G401 (cell line): ENCODE data around the gene RAVER2. TPM values are rescaled to one million over a fixed set of nuclear protein-coding genes. Genes with fewer than 3 reads are reported as not detected.
A peak's percentile ranks its signal among the peaks of the same experiment; 100 is the strongest.
"Not testable (repeated sequence)": the region's sequence is repeated elsewhere in the genome, so short reads cannot be mapped to it uniquely, and the experiment has no call there.

Source experiments
- DNase-seq: peaks from one replicate; pipeline ENCODE4 v3.0.0-alpha.2; 2015; ENCODE audit warnings: low spot score
- in situ Hi-C: cut with HindIII; loops from 2 replicates; pipeline ENCODE4 v1.10.0; 2016; ENCODE audit warnings: low sequenced_read_pairs, mixed read lengths
- total RNA-seq: library from RNA; depleted of rRNA; stranded (reverse); fragments of >200 nt; shearing (Covaris generic); gene quantifications from 2 replicates; pipeline ENCODE4 v1.2.3, GENCODE V29; 2014

RAVER2 gene
- total RNA-seq, 1 experiment from 2014 or later: 21.2 TPM

- no peak for DNase-seq
- in situ Hi-C loops: no loop called here
These were observed 508 bp downstream of the RAVER2 start for GRCh38 chr1:64745181-64745985.

GRCh38 chr1:64745986-64746940, 1.4 kb downstream of the RAVER2 start:
- in situ Hi-C loops: no loop called here
- DNase-seq: peak; percentile 72

GRCh38 chr1:64748222-64748621, 3.3 kb downstream of the RAVER2 start:
- DNase-seq: peak; percentile 32
- in situ Hi-C loops: no loop called here

GRCh38 chr1:64748706-64749105, 3.8 kb downstream of the RAVER2 start:
- DNase-seq: peak; percentile 19
- in situ Hi-C loops: no loop called here

GRCh38 chr1:64750092-64750491, 5.2 kb downstream of the RAVER2 start:
- in situ Hi-C loops: no loop called here
- DNase-seq: no peak

GRCh38 chr1:64750875-64751274, 6.0 kb downstream of the RAVER2 start:
- no peak for DNase-seq
- in situ Hi-C loops: no loop called here

- in situ Hi-C loops: no loop called here
These were observed 9.3 kb downstream of the RAVER2 start for GRCh38 chr1:64754173-64754572.

GRCh38 chr1:64755361-64755760, 10.5 kb downstream of the RAVER2 start:
- DNase-seq: no peak
- in situ Hi-C loops: no loop called here

More at GRCh38 chr1:64754173-64754572, 9.3 kb downstream of the RAVER2 start:
- DNase-seq: no peak

GRCh38 chr1:64756770-64757169, 11.9 kb downstream of the RAVER2 start:
- DNase-seq: no peak
- in situ Hi-C loops: no loop called here

GRCh38 chr1:64757213-64757612, 12.3 kb downstream of the RAVER2 start:
- in situ Hi-C loops: no loop called here
- DNase-seq: no peak

GRCh38 chr1:64758233-64758632, 13.4 kb downstream of the RAVER2 start:
- DNase-seq: no peak
- in situ Hi-C loops: no loop called here

GRCh38 chr1:64759968-64760367, 15.1 kb downstream of the RAVER2 start:
- in situ Hi-C loops: no loop called here
- no peak for DNase-seq

GRCh38 chr1:64765012-64765411, 20.1 kb downstream of the RAVER2 start:
- no peak for DNase-seq
- in situ Hi-C loops: no loop called here

- no peak for DNase-seq
- in situ Hi-C loops: no loop called here
These were observed 21.0 kb downstream of the RAVER2 start for GRCh38 chr1:64765826-64766225.

GRCh38 chr1:64766429-64766828, 21.6 kb downstream of the RAVER2 start:
- no peak for DNase-seq
- in situ Hi-C loops: no loop called here

- no peak for DNase-seq
- in situ Hi-C loops: no loop called here
These were observed 24.6 kb downstream of the RAVER2 start for GRCh38 chr1:64769482-64769881.

GRCh38 chr1:64769971-64770370, 25.1 kb downstream of the RAVER2 start:
- in situ Hi-C loops: no loop called here
- DNase-seq: no peak

- DNase-seq, in situ Hi-C loops: not testable (repeated sequence)
These were observed 28.4 kb downstream of the RAVER2 start for GRCh38 chr1:64773306-64773705.

- in situ Hi-C loops: no loop called here
- no peak for DNase-seq
These were observed 30.2 kb downstream of the RAVER2 start for GRCh38 chr1:64775113-64775512.

- DNase-seq, in situ Hi-C loops: not testable (repeated sequence)
These were observed 37.2 kb downstream of the RAVER2 start for GRCh38 chr1:64782044-64782443.
